ENCODE results near the gene FGF13.

DNA sequence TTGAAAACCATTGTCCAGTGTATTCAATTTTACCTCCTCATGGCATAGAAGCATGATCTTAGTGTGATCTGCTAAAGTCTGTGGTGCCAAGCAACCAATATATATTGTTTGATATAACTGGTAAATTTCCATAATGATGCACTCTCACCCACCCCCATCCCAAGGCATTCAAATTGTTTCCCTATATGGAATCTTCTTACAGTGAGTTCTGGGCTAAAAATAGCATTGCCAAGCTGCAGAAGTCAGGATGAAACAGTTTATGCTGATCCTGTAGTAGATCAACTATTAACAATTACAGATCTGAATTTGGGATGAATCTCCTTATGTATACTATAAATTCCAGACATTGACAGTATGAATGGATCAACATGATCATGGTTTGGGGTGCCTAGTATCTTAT lies 20.9 kb downstream of the FGF13 start:
- TF ChIP-seq, protein P1, sequence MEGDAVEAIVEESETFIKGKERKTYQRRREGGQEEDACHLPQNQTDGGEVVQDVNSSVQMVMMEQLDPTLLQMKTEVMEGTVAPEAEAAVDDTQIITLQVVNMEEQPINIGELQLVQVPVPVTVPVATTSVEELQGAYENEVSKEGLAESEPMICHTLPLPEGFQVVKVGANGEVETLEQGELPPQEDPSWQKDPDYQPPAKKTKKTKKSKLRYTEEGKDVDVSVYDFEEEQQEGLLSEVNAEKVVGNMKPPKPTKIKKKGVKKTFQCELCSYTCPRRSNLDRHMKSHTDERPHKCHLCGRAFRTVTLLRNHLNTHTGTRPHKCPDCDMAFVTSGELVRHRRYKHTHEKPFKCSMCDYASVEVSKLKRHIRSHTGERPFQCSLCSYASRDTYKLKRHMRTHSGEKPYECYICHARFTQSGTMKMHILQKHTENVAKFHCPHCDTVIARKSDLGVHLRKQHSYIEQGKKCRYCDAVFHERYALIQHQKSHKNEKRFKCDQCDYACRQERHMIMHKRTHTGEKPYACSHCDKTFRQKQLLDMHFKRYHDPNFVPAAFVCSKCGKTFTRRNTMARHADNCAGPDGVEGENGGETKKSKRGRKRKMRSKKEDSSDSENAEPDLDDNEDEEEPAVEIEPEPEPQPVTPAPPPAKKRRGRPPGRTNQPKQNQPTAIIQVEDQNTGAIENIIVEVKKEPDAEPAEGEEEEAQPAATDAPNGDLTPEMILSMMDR (IDR thresholded peaks at IDR 0.05): no peak
- TF ChIP-seq POLR2A (IDR thresholded peaks at IDR 0.05): no peak

All from heart left ventricle (tissue), 13 donors.